Measurements from ENCODE around the gene SERPINB2.

The SERPINB2 gene

GRCh38 chr18:63887424-63887823 is at the start of gene SERPINB2:
TSS of gene SERPINB2 (plus strand) at chr18:63887705. CDS start at chr18:63891445, 3,740 bp downstream.
- in situ Hi-C loops (cut with HindIII; ENCODE audit: low sequenced_read_pairs) = no loop called here

- in situ Hi-C loops (cut with HindIII; ENCODE audit: low sequenced_read_pairs) = no loop called here
Measured at GRCh38 chr18:63843008-63843407, 44.5 kb upstream of the SERPINB2 start.

- in situ Hi-C loops (cut with HindIII; ENCODE audit: low sequenced_read_pairs) = no loop called here
Measured at GRCh38 chr18:63844254-63844653, 43.3 kb upstream of the SERPINB2 start.

- in situ Hi-C loops (cut with HindIII; ENCODE audit: low sequenced_read_pairs) = no loop called here
Measured at GRCh38 chr18:63848159-63848558, 39.3 kb upstream of the SERPINB2 start.

GRCh38 chr18:63850020-63850419 is 37.5 kb upstream of the SERPINB2 start:
- in situ Hi-C loops (cut with HindIII; ENCODE audit: low sequenced_read_pairs) = no loop called here

- in situ Hi-C loops (cut with HindIII; ENCODE audit: low sequenced_read_pairs) = no loop called here
Measured at GRCh38 chr18:63850636-63851035, 36.9 kb upstream of the SERPINB2 start.

- in situ Hi-C loops (cut with HindIII; ENCODE audit: low sequenced_read_pairs) = no loop called here
Measured at GRCh38 chr18:63858456-63858855, 29.0 kb upstream of the SERPINB2 start.

- in situ Hi-C loops (cut with HindIII; ENCODE audit: low sequenced_read_pairs) = no loop called here
Measured at GRCh38 chr18:63859781-63860475, 27.6 kb upstream of the SERPINB2 start.

- in situ Hi-C loops (cut with HindIII; ENCODE audit: low sequenced_read_pairs) = no loop called here
Measured at GRCh38 chr18:63860531-63860930, 27.0 kb upstream of the SERPINB2 start.

- in situ Hi-C loops (cut with HindIII; ENCODE audit: low sequenced_read_pairs) = no loop called here
Measured at GRCh38 chr18:63867368-63868125, 20.0 kb upstream of the SERPINB2 start.

GRCh38 chr18:63868546-63868945 is 19.0 kb upstream of the SERPINB2 start:
- in situ Hi-C loops (cut with HindIII; ENCODE audit: low sequenced_read_pairs) = no loop called here

- in situ Hi-C loops (cut with HindIII; ENCODE audit: low sequenced_read_pairs) = no loop called here
Measured at GRCh38 chr18:63869374-63869773, 18.1 kb upstream of the SERPINB2 start.

- in situ Hi-C loops (cut with HindIII; ENCODE audit: low sequenced_read_pairs) = no loop called here
Measured at GRCh38 chr18:63869851-63870250, 17.7 kb upstream of the SERPINB2 start.

GRCh38 chr18:63871836-63872235 is 15.7 kb upstream of the SERPINB2 start:
- in situ Hi-C loops (cut with HindIII; ENCODE audit: low sequenced_read_pairs) = no loop called here

- in situ Hi-C loops (cut with HindIII; ENCODE audit: low sequenced_read_pairs) = no loop called here
Measured at GRCh38 chr18:63872586-63872985, 14.9 kb upstream of the SERPINB2 start.

- in situ Hi-C loops (cut with HindIII; ENCODE audit: low sequenced_read_pairs) = no loop called here
Measured at GRCh38 chr18:63878343-63878742, 9.2 kb upstream of the SERPINB2 start.

- in situ Hi-C loops (cut with HindIII; ENCODE audit: low sequenced_read_pairs) = no loop called here
Measured at GRCh38 chr18:63878925-63879324, 8.6 kb upstream of the SERPINB2 start.

GRCh38 chr18:63879709-63880108 is 7.8 kb upstream of the SERPINB2 start:
- in situ Hi-C loops (cut with HindIII; ENCODE audit: low sequenced_read_pairs) = no loop called here

GRCh38 chr18:63881851-63882250 is 5.7 kb upstream of the SERPINB2 start:
- in situ Hi-C loops (cut with HindIII; ENCODE audit: low sequenced_read_pairs) = no loop called here

GRCh38 chr18:63882333-63883141 is 5.0 kb upstream of the SERPINB2 start:
- in situ Hi-C loops (cut with HindIII; ENCODE audit: low sequenced_read_pairs) = no loop called here

- in situ Hi-C loops (cut with HindIII; ENCODE audit: low sequenced_read_pairs) = no loop called here
Measured at GRCh38 chr18:63883617-63884016, 3.9 kb upstream of the SERPINB2 start.
